AG09319 (cell line): ENCODE measurements around the gene NCS1.

Source experiments
- DNase-seq: peaks from one replicate; pipeline ENCODE4 v3.0.0-alpha.2; 2010; ENCODE audit warnings: low read depth; ENCODE audit errors: extremely low read depth
- TF ChIP-seq, protein P1 (sequence below): IDR thresholded peaks from 2 replicates; pipeline ENCODE4 v1.5.1; 2011; ENCODE audit warnings: low read depth, mild to moderate bottlenecking, inconsistent platforms, low read length, moderate library complexity

Gene NCS1

DNA sequence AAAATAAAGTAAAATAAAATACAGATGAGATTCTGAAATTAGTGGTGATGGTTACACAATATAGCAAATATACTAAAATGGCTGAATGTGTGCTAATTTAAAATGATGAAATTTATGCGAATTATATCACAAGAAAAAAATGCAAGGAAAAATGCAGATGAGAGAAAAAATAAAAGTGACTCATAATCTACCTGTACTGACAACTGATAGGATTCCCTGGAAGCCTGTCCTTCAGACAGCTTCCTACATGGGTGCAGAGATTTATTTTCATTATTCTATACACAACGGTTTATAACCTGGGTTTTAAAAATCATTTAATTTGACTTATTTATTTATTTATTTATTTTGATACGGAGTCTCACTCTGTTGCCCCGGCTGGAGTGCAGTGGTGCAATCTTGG is 5.8 kb upstream of the NCS1 start:
- no peak for DNase-seq
- TF ChIP-seq, protein P1, sequence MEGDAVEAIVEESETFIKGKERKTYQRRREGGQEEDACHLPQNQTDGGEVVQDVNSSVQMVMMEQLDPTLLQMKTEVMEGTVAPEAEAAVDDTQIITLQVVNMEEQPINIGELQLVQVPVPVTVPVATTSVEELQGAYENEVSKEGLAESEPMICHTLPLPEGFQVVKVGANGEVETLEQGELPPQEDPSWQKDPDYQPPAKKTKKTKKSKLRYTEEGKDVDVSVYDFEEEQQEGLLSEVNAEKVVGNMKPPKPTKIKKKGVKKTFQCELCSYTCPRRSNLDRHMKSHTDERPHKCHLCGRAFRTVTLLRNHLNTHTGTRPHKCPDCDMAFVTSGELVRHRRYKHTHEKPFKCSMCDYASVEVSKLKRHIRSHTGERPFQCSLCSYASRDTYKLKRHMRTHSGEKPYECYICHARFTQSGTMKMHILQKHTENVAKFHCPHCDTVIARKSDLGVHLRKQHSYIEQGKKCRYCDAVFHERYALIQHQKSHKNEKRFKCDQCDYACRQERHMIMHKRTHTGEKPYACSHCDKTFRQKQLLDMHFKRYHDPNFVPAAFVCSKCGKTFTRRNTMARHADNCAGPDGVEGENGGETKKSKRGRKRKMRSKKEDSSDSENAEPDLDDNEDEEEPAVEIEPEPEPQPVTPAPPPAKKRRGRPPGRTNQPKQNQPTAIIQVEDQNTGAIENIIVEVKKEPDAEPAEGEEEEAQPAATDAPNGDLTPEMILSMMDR = no peak

DNA sequence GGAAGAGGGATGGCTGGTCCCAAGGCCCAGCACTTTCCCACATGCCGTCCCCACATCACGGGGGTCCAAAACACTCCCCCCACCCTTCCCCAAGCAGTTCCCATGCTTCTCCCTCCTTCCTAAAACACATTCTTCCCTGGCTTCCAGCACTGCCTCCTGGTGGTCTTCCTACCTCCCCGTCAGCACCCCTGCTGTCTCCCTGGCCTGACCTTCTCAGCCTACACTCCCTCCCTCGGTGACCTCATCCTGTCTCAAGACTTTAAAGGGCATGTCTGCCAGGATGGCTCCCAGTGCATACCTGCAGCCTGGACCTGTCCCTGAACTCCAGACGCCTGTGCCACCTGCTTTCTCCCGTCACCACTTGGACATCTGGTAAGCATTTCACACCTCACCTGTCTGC is 4.3 kb upstream of the NCS1 start:
- TF ChIP-seq, protein P1 = no peak
- no peak for DNase-seq

DNA sequence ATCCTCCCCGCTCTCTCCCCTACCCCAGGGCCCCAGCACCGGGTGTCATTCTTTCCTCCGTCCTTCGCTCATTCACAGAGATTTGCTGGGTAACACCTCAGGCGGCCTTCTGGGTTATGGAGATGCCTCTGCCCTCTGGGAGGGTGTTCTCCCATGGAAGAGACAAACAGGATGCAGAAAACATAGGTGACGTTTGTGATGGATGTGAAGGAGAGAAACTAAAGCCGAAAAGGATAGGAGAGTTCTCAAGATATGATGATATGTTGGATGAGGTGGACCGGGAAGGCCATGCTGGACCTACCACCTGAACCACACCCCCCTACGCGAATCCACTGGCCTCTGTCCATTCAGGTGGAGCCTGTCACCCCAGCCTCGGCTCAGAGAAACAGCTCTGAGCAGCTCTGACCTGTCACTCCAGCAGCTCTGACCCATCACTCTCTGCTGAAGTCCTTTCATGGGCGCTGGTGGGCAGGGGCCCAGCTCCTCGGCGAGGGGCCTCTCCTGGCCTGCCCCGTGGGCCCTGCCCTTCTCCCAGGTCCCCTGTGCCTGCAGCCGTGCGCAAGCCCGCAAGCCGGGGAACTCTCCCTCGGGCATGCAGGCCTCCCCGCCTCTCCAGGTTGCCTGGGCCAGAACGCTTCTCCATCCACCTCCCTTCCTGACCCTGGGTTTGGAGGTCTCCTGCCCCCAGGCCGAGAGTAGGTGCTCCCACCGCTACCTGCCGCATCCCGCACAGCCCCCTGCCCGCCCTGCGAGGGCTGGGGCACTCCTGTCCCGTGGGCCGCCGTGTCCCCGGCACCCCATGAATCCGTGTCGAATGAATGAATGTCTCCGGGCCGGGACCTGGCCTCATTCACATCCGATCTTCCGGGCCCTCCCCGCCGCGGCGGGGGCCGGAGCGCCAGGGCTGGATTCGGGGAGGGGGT is 717 bp upstream of the NCS1 start:
- TF ChIP-seq, protein P1 = no peak
- no peak for DNase-seq

DNA sequence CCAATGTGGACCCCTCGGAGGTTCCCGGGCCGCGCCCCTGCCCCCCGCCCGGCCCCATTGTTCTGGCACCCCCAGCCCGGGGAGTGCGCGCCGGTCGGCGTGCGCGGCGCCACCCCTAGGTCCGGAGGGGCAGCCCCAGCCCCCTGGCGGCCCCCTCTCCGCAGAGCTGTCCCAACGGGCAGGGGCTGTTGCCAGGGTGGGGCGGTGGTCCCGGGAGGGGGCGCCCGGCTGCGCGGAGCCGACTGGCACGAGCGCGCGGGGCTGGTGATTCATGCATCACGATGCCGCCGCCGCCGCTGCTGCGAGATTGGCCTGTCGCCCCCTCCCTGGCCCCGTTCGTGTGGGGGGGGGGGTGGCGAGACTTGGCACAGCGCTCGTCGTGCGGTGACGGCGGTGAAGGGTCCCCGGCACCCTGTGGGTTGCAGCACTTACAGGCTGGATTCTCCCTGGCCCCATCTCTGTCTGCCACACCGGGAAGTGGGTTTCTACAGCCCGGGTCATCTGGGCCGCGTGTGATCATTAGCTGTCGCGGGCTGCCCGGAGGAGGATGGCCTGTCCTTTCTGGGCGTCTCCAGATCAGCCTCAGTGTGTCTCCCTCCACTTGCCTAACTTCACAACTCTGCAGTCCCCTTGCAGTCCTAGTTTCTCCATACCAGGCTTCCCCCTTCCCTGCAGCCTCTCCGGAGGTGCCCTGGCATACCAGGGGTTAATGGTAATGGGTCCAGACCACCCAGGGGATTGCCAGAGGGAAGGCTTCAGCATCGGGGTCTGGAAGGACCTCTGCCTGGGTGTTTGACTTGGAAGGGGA is 858 bp downstream of the NCS1 start:
- TF ChIP-seq, protein P1 = no peak
- DNase-seq = no peak

DNA sequence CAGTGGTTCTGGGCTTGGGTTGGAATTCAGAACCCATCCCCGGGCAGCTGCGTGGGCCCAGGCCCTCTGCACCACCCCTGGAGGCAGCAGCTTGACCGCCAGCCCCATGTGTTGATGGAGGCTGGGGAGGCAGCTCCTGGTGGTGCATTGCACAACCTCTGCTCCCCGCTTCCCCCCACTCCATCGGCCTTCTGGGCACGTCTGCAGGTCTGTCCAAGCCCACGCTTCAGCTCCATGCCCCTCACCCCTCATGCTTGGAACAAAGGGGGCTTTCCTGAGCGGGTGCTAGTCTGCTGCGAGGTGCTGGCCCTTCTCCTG is 1.4 kb downstream of the NCS1 start:
- TF ChIP-seq, protein P1 = no peak
- peak; percentile 14 for DNase-seq

DNA sequence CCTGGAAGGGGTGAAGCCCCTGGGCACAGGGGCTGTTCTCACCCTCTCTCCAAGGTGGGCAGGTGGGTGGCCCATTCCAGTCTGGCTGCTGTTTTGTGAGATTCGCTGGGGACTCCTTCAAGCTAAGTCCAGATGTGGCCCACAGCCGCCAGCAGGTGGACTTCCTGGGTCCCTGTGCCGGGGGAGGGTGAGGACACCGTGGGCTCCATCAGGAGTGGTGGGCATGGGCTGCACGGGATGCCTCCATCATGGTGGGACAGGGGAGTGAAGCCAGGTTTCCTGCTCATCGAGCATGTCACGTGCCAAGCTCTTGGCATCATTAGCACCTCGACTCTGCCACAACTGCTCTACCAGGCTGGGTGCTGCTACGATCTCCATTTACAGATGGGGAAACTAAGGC is 1.8 kb downstream of the NCS1 start:
- DNase-seq = no peak
- TF ChIP-seq, protein P1 = no peak

DNA sequence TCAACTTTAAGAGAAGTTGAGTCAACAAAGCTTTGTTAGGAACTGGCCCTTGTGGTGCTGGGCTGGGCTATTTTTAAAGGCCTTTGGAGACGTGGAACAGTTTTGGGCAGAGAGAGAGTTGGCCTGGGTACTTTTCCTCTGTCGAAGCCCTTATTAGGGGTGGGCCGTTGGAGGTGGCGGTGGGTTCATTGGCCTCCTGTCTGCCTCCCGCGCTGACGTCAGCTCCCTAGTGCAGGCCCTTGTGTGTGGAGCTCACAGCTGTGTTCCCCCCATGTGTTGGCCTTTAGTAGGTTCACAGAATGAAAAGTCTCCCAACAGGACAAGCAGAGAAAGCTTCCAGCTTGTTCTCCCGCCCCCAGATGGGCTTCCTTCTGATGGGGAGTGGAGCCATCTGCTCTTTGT is 2.7 kb downstream of the NCS1 start:
- TF ChIP-seq, protein P1 = no peak
- DNase-seq = no peak
